Activated T-cell treated with anti-CD3 and anti-CD28 coated beads for 1 hour (primary cell): ENCODE measurements around the gene BMPR1B.

Source experiments
- DNase-seq: peaks from one replicate; pipeline ENCODE4 v3.0.0-alpha.2; 2020; ENCODE audit warnings: low read depth

BMPR1B gene

DNA sequence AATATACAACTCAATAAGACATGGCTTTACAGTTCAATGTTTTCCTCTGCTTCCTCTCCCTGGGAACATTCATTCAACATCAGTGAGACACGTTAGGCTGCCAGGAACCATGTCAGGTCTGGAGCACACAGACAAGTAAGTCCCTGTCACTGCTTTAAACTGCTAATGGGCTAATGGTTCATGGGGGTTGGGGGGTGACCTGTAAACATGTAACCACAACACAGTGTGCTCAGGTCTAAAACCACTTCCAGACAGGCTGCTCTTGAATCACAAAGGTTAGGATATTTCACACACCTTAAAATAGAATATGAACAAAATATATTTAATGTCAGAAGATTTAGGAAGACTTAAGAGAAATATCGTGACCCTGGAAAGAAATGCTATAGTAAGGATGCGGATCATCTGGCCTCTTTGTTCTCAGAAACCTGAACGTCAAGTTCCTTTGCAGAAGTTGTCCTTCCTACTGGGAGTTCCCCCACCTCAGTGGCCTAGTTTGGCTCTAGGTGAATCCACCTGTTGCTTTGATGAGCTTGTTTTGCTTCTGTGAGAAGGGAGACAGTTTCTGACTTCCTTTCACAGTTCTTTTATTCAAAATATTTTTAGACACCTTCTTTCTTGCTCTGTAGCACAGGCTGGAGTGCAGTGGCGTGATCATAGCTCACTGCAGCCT is 431.1 kb downstream of the BMPR1B start:
- no peak for DNase-seq

- DNase-seq: no peak
Observed at GRCh38 chr4:95190751-95191436, 433.1 kb downstream of the BMPR1B start.

GRCh38 chr4:95191537-95191936 is 433.8 kb downstream of the BMPR1B start:
- no peak for DNase-seq

DNA sequence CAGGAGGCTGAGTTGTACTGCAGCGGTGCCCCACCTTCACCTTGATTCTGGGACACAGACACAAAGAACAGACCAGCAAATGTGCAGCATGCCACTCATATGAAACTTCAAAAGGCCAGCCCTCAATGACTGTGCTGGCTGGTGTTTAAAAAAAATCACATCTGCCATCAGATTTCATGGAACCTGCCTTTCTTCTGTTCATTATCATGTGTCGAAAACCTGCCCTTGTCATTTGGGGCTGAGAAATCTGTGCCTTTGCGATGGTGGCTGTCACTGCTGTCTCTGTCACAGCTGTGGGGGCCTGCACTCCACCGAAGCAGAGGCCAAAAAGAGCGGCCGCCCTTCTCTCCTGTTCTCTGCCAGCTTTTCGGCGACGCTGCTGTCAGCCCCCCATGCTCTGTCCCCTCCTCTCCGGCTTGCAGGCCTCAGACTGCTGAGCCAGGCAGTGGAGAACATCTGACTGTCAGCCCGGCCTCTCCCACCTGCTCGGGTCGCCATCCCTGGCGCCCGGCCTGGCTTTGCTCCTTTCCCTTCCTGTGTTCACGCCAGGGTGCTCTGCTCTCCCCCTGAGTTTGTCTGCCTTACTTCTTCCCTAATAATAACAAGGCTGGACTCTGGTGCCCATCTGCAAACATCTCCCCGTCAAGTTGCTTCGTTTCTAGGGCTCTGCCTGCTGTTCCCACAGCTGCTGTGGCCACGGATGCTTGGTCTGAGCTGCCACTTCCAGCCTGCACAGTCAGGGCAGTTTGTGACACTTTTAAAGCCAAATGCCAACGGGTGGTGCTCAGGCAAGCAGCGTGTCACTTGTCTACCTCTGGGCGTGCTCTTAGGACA is 435.9 kb downstream of the BMPR1B start:
- no peak for DNase-seq

DNA sequence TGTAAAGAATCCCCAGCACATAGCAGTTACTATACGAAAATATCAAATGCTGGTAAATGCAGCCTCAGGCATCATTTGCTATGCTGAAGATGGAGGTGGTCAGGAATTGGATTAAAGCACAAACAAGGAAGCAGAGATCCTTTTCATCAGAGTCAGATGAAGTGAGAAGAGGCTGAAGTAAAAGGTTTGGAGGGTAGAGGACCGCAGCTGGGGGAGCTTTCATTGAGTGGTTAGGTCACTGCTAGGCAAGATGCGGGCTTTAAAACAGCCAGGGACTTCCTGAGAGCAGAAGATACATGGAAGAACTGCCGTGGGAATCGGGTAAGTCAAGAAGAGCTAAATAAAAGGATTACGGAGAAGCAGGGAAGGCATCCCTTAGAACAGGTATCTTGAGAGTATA is 439.6 kb downstream of the BMPR1B start:
- no peak for DNase-seq

- DNase-seq: no peak
Observed at GRCh38 chr4:95198961-95199360, 441.2 kb downstream of the BMPR1B start.

DNA sequence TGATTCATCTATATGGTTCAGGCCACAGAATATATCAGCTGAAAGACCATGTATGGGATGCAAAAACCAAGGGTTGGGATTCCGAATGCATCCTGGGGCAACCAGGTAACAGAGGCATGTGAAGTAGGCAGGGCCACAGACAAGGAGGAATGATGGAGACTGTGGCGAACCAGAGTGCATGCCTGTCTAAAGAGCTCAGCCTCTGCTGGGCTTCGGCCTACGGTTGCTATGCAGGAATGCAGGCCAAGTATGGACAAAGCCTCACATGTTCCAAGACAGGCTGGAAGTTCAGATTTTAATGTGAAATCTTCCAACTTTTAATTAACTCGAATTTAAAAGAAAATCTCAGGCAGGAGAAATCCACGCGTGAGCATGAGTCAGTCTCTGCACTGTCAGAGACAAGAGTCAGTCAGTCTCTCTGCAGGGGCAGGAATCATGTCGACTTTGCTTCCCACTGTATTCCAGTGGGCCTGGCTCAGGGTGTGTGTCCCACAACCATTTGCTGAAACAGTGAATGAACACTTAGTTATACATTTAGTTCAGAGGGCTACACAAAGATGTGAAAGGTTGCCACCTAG is 446.6 kb downstream of the BMPR1B start:
- DNase-seq: no peak

DNA sequence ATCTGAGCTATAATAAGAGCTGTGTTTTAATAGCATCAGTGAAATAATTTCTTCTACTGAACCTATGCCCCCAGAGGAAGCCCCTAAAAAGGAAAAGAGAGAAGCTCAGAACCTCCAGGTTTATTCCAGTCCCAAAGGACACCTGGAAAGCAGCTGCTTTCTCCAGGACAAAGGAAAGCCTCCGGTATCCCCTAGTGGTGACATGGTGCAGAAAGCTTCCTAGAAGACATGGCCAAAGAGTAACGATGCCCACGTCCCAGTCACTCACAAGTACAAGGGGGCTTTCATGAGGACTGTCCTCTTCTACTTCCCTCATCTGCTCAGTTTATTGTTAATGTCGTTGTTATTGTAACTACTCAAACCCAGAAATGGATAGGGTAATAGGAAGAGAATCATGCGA is 447.1 kb downstream of the BMPR1B start:
- no peak for DNase-seq
